ENCODE measurements around the gene ZNF423.

DNA sequence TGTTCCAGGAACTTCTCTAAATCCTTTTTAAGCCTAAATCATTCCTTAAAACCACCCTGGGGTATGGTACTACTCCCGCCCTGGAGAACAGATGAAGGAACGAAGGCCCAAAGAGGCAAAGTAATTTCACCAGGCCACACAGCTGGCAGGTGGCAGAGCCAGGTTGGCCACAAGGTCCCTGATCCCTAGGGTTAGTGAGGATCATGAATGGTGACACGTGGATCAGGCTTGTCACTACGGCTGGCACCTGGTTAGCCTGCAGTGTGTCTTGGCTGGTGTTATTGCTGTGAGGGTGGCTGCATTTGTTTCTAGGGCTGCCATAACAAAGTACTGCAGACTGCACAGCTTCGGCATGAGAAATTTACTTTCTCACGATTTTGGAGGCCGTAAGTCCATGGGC lies 26.0 kb upstream of the ZNF423 start:
- TF ChIP-seq, protein P1, sequence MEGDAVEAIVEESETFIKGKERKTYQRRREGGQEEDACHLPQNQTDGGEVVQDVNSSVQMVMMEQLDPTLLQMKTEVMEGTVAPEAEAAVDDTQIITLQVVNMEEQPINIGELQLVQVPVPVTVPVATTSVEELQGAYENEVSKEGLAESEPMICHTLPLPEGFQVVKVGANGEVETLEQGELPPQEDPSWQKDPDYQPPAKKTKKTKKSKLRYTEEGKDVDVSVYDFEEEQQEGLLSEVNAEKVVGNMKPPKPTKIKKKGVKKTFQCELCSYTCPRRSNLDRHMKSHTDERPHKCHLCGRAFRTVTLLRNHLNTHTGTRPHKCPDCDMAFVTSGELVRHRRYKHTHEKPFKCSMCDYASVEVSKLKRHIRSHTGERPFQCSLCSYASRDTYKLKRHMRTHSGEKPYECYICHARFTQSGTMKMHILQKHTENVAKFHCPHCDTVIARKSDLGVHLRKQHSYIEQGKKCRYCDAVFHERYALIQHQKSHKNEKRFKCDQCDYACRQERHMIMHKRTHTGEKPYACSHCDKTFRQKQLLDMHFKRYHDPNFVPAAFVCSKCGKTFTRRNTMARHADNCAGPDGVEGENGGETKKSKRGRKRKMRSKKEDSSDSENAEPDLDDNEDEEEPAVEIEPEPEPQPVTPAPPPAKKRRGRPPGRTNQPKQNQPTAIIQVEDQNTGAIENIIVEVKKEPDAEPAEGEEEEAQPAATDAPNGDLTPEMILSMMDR (IDR thresholded peaks at IDR 0.05), result no peak
- TF ChIP-seq POLR2A (IDR thresholded peaks at IDR 0.05), result no peak
